Measurements from ENCODE around the gene INPP5B. TPM values are rescaled to one million over a fixed set of nuclear protein-coding genes. Genes with fewer than 3 reads are reported as not detected.
"Not testable (repeated sequence)": the region's sequence is repeated elsewhere in the genome, so short reads cannot be mapped to it uniquely, and the experiment has no call there.

Gene INPP5B
- total and polyA plus RNA-seq, 2 donors from 2014 or later: 8.4 to 32.9 TPM

- Histone ChIP-seq H3K9ac (ENCODE audit: low read length in 3 of 3) (no peak overlapping the region), H3K27me3 (ENCODE audit: control insufficient read depth, insufficient read depth, low read length) (no peaks in the 10 kb centered on the region), H3K9me3 (ENCODE audit: control insufficient read depth in 2 of 3, insufficient read depth in 1 of 3, low read length in 3 of 3) (no peaks in the 10 kb centered on the region), H3K4me3 (ENCODE audit: low read length in 3 of 3) (no peak overlapping the region), H3K4me1 (ENCODE audit: control insufficient read depth in 2 of 3, insufficient read depth in 2 of 3, low read depth in 1 of 3, low read length in 3 of 3) (no peaks in the 10 kb centered on the region), H3K27ac (ENCODE audit: low read depth in 2 of 2, low read length in 2 of 2) (no peak overlapping the region), H3K36me3 (ENCODE audit: control insufficient read depth in 2 of 3, insufficient read depth in 3 of 3, low read length in 3 of 3) (peaks cover 5 to 28% (median 20%) of the 10 kb centered on the region in 3 donors)
- no peak for DNase-seq
- intact Hi-C loops (cut with DNase I): no loop called here
- no peak for FAIRE-seq
- TF ChIP-seq CTCF (IDR thresholded peaks at IDR 0.05; ENCODE audit: borderline replicate concordance, extremely low read depth, insufficient read depth): no peak
Observed at GRCh38 chr1:37965301-37965700, 18.4 kb upstream of the INPP5B start.

GRCh38 chr1:37964106-37964505, 17.3 kb upstream of the INPP5B start:
- H3K27me3 ChIP-seq (ENCODE audit: control insufficient read depth, insufficient read depth, low read length); H3K9me3 ChIP-seq (ENCODE audit: control insufficient read depth in 2 of 3, insufficient read depth in 1 of 3, low read length in 3 of 3); H3K4me3 ChIP-seq (ENCODE audit: low read length in 3 of 3); H3K9ac ChIP-seq (ENCODE audit: low read length in 3 of 3); FAIRE-seq; H3K27ac ChIP-seq (ENCODE audit: low read depth in 2 of 2, low read length in 2 of 2); intact Hi-C loops (cut with DNase I); H3K4me1 ChIP-seq (ENCODE audit: control insufficient read depth in 2 of 3, insufficient read depth in 2 of 3, low read depth in 1 of 3, low read length in 3 of 3); DNase-seq: not testable (repeated sequence)
- peaks cover 5 to 26% (median 15%) of the 10 kb centered on the region in 3 donors for H3K36me3 ChIP-seq (ENCODE audit: control insufficient read depth in 2 of 3, insufficient read depth in 3 of 3, low read length in 3 of 3)

GRCh38 chr1:37958690-37959089, 11.8 kb upstream of the INPP5B start:
- TF ChIP-seq CTCF (IDR thresholded peaks at IDR 0.05; ENCODE audit: borderline replicate concordance, extremely low read depth, insufficient read depth): no peak
- Histone ChIP-seq H3K27me3 (ENCODE audit: control insufficient read depth, insufficient read depth, low read length) (no peaks in the 10 kb centered on the region), H3K9ac (ENCODE audit: low read length in 3 of 3) (no peak overlapping the region), H3K4me1 (ENCODE audit: control insufficient read depth in 2 of 3, insufficient read depth in 2 of 3, low read depth in 1 of 3, low read length in 3 of 3) (peaks cover 0 to 6% (median 4%) of the 10 kb centered on the region in 3 donors), H3K9me3 (ENCODE audit: control insufficient read depth in 2 of 3, insufficient read depth in 1 of 3, low read length in 3 of 3) (no peaks in the 10 kb centered on the region), H3K27ac (ENCODE audit: low read depth in 2 of 2, low read length in 2 of 2) (no peak overlapping the region), H3K4me3 (ENCODE audit: low read length in 3 of 3) (no peak overlapping the region), H3K36me3 (ENCODE audit: control insufficient read depth in 2 of 3, insufficient read depth in 3 of 3, low read length in 3 of 3) (peaks cover 5 to 22% (median 16%) of the 10 kb centered on the region in 3 donors)
- no peak for FAIRE-seq
- intact Hi-C loops (cut with DNase I): no loop called here
- DNase-seq: no peak

GRCh38 chr1:37955685-37956084, 8.8 kb upstream of the INPP5B start:
- no peak for FAIRE-seq
- intact Hi-C loops (cut with DNase I): no loop called here

More at GRCh38 chr1:37955685-37956084, 8.8 kb upstream of the INPP5B start:
- Histone ChIP-seq H3K9ac (ENCODE audit: low read length in 3 of 3) (no peak overlapping the region), H3K9me3 (ENCODE audit: control insufficient read depth in 2 of 3, insufficient read depth in 1 of 3, low read length in 3 of 3) (no peaks in the 10 kb centered on the region), H3K4me1 (ENCODE audit: control insufficient read depth in 2 of 3, insufficient read depth in 2 of 3, low read depth in 1 of 3, low read length in 3 of 3) (peaks cover 0 to 6% (median 4%) of the 10 kb centered on the region in 3 donors), H3K27ac (ENCODE audit: low read depth in 2 of 2, low read length in 2 of 2) (no peak overlapping the region), H3K27me3 (ENCODE audit: control insufficient read depth, insufficient read depth, low read length) (no peaks in the 10 kb centered on the region), H3K4me3 (ENCODE audit: low read length in 3 of 3) (peak overlapping the region in 1 of 3 donors; percentile 30), H3K36me3 (ENCODE audit: control insufficient read depth in 2 of 3, insufficient read depth in 3 of 3, low read length in 3 of 3) (peaks cover 2 to 22% (median 16%) of the 10 kb centered on the region in 3 donors)
- DNase-seq: no peak
- TF ChIP-seq CTCF (IDR thresholded peaks at IDR 0.05; ENCODE audit: borderline replicate concordance, extremely low read depth, insufficient read depth): no peak

Data from kidney (tissue), 14 donors.